Suprapubic skin (tissue), 4 donors: Measurements from ENCODE around the gene PSPH.

Experiments used
- EP300 ChIP-seq: sonication (generic); formaldehyde crosslinking; IDR thresholded peaks from one replicate; pipeline ENCODE4 v1.6.1; 2017; ENCODE audit warnings: antibody characterized with exemption
- POLR2A ChIP-seq, 2 donors: fragments of 450-650 bp; IDR thresholded peaks; one replicate each; pipeline ENCODE4 v1.6.1; 2017; ENCODE audit warnings: antibody characterized with exemption in 2 of 2, mild to moderate bottlenecking in 2 of 2, moderate library complexity in 2 of 2
- POLR2AphosphoS5 ChIP-seq, 3 donors: sonication (generic); formaldehyde crosslinking; IDR thresholded peaks; one replicate each; pipeline ENCODE4 v1.6.1; 2017; ENCODE audit warnings: antibody characterized with exemption in 3 of 3
- TF ChIP-seq, protein P1 (sequence below), 2 donors: fragments of 200-600 bp in 1 of 2; fragments of 450-650 bp in 1 of 2; sonication (generic) in 1 of 2; IDR thresholded peaks; one replicate each; pipeline ENCODE4 v1.5.1; 2016 to 2019; ENCODE audit warnings: antibody characterized with exemption in 2 of 2, mild to moderate bottlenecking in 1 of 2, moderate library complexity in 1 of 2

DNA sequence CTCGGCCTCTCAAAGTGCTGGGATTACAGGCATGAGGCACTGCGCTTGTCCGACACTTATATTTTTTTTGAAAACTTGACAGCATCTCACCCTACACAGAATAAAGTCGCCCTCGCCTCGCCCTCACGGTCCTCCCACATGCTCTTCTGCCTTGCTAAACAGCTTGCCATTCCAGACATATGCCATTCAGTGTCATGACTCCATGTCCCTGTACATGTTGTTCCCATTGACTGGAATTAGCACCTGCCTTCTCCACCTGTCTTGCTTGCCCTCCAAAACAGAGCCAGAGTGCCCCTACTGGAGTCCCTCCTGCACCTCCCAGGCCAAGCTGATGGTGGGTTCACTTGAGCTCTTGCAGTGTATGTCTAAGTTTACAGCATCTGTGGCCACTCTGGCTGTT, 80.7 kb downstream of the PSPH start:
- TF ChIP-seq, protein P1, sequence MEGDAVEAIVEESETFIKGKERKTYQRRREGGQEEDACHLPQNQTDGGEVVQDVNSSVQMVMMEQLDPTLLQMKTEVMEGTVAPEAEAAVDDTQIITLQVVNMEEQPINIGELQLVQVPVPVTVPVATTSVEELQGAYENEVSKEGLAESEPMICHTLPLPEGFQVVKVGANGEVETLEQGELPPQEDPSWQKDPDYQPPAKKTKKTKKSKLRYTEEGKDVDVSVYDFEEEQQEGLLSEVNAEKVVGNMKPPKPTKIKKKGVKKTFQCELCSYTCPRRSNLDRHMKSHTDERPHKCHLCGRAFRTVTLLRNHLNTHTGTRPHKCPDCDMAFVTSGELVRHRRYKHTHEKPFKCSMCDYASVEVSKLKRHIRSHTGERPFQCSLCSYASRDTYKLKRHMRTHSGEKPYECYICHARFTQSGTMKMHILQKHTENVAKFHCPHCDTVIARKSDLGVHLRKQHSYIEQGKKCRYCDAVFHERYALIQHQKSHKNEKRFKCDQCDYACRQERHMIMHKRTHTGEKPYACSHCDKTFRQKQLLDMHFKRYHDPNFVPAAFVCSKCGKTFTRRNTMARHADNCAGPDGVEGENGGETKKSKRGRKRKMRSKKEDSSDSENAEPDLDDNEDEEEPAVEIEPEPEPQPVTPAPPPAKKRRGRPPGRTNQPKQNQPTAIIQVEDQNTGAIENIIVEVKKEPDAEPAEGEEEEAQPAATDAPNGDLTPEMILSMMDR (IDR thresholded peaks at IDR 0.05): no peak
- TF ChIP-seq POLR2AphosphoS5 (IDR thresholded peaks at IDR 0.05): no peak
- TF ChIP-seq POLR2A (IDR thresholded peaks at IDR 0.05): no peak
- no peak for TF ChIP-seq EP300
